K562 (cell line): Measurements from ENCODE around the gene UROD. TPM values are rescaled to one million over a fixed set of nuclear protein-coding genes. Genes with fewer than 3 reads are reported as not detected.

Experiments used
- ATAC-seq: fragments of 200-7000 bp; cut with Tn5 transposase; 3 replicates; pipeline ENCODE4 v1.9.1; 2020; ENCODE audit warnings: moderate library complexity
- BruUV-seq: library from RNA; stranded (reverse); fragments of 400-500 nt; replicated peaks from 2 replicates; lab custom pipeline; 2021; lab: Mats Ljungman, UMichigan
- CTCF ChIA-PET: fragments of 300-600 bp; formaldehyde crosslinking; extraction: SDS; loops from one replicate; lab custom pipeline; 2021; ENCODE audit warnings: low intra/inter-chr PET ratio; lab: Yijun Ruan, JAX
- POLR2A ChIA-PET: fragments of 300-600, 350-650 bp; sonication (Branson Sonifier 250); formaldehyde crosslinking; extraction: SDS; loops from one replicate; lab custom pipeline; 2021; ENCODE audit warnings: antibody characterized with exemption, inconsistent platforms; lab: Yijun Ruan, JAX
- DNase-seq, 4 experiments: peaks; one replicate each; pipeline versions ENCODE4 v3.0.0 to v3.0.0-alpha.2; 2011 to 2018; ENCODE audit warnings: low spot score in 3 of 4, mixed read lengths in 3 of 4; ENCODE audit errors: extremely low read depth in 1 of 4
- FAIRE-seq: peaks from 2 replicates; lab custom pipeline; 2011; peaks lifted over from hg19 to GRCh38; lab: Jason Lieb, UNC
- H2AFZ ChIP-seq: 2 replicates; pipeline ENCODE4 v1.6.0; 2011; ENCODE audit warnings: low read depth, low read length, control low read depth, inconsistent platforms
- H3K27ac ChIP-seq: fragments of 200-600 bp; 3 replicates; pipeline ENCODE4 v1.8.0; 2011; ENCODE audit warnings: low read depth, mild to moderate bottlenecking, control low read depth, inconsistent platforms, low read length, moderate library complexity, mixed read lengths; ENCODE audit errors: extremely low read depth
- H3K27me3 ChIP-seq, 2 experiments: fragments of 300-600 bp in 1 of 2; 2 replicates in 1 of 2; 3 replicates in 1 of 2; pipeline versions ENCODE4 v1.6.0 to v1.8.0; 2011; ENCODE audit warnings: inconsistent platforms in 2 of 2, low read length in 2 of 2, mild to moderate bottlenecking in 1 of 2, mixed read lengths in 1 of 2, moderate library complexity in 1 of 2; ENCODE audit not compliant: control insufficient read depth in 2 of 2, insufficient read depth in 2 of 2
- H3K36me3 ChIP-seq: fragments of 300-600 bp; 3 replicates; pipeline ENCODE4 v1.8.0; 2011; ENCODE audit warnings: mild to moderate bottlenecking, low read length, inconsistent platforms; ENCODE audit not compliant: control insufficient read depth, insufficient read depth
- H3K4me1 ChIP-seq, 2 experiments: fragments of 200-600 bp in 1 of 2; replicated peaks in 1 of 2; 2 replicates in 1 of 2; 3 replicates in 1 of 2; pipeline versions ENCODE4 v1.5.1 to v1.8.0; 2011; ENCODE audit warnings: inconsistent platforms in 2 of 2, low read length in 2 of 2, mild to moderate bottlenecking in 1 of 2, mixed read lengths in 1 of 2, moderate library complexity in 1 of 2; ENCODE audit not compliant: control insufficient read depth in 2 of 2, insufficient read depth in 2 of 2
- H3K4me2 ChIP-seq: 2 replicates; pipeline ENCODE4 v1.6.1; 2011; ENCODE audit warnings: low read length, control low read depth, inconsistent platforms, mixed read lengths; ENCODE audit not compliant: insufficient read depth
- H3K4me3 ChIP-seq: fragments of 200-600 bp; sonication (generic), shearing (Covaris generic); 2 replicates; pipeline ENCODE4 v1.5.1; 2016; ENCODE audit warnings: control low read depth, inconsistent platforms
- H3K79me2 ChIP-seq: fragments of 200-600 bp; 3 replicates; pipeline ENCODE4 v1.8.0; 2011; ENCODE audit warnings: low read length, inconsistent platforms; ENCODE audit not compliant: control insufficient read depth, insufficient read depth
- H3K9ac ChIP-seq, 2 experiments: 2 replicates each; pipeline versions ENCODE4 v1.6.0 to v1.6.1; 2011; ENCODE audit warnings: low read depth in 2 of 2, low read length in 2 of 2, control low read depth in 1 of 2, inconsistent platforms in 1 of 2, mild to moderate bottlenecking in 1 of 2, mixed read lengths in 1 of 2; ENCODE audit not compliant: insufficient read depth in 1 of 2
- H3K9me1 ChIP-seq: one replicate; pipeline ENCODE4 v1.6.0; 2011; ENCODE audit warnings: inconsistent platforms, mild to moderate bottlenecking, low read length, moderate library complexity; ENCODE audit not compliant: control insufficient read depth, insufficient read depth
- H3K9me3 ChIP-seq: replicated peaks from 2 replicates; pipeline ENCODE4 v1.5.1; 2011; ENCODE audit warnings: low read depth, low read length, inconsistent platforms; ENCODE audit not compliant: control insufficient read depth, insufficient read depth
- H4K20me1 ChIP-seq: replicated peaks from 2 replicates; pipeline ENCODE4 v1.6.1; 2011; ENCODE audit warnings: low read length, inconsistent platforms, mixed read lengths; ENCODE audit not compliant: control insufficient read depth, insufficient read depth
- CLOCK ChIP-seq: fragments of 250-450 bp; sonication (Bioruptor Pico); IDR thresholded peaks from 2 replicates; pipeline ENCODE4 v1.4.0; 2020; ENCODE audit warnings: mild to moderate bottlenecking, moderate library complexity, borderline replicate concordance
- MLX ChIP-seq, 2 experiments: fragments of 450-650 bp in 1 of 2; sonication (generic) in 1 of 2; formaldehyde crosslinking; conservative IDR thresholded peaks; 2 replicates each; pipeline versions ENCODE4 v1.4.0 to v1.8.1; 2020 to 2022; ENCODE audit warnings: mild to moderate bottlenecking in 1 of 2, missing genetic modification reagents in 1 of 2
- ZNF184 ChIP-seq: sonication (generic); formaldehyde crosslinking; IDR thresholded peaks from 2 replicates; pipeline ENCODE4 v1.5.0; 2020; ENCODE audit warnings: missing genetic modification reagents
- ZNF277 ChIP-seq: fragments of 250-450 bp; sonication (Bioruptor Pico); IDR thresholded peaks from 2 replicates; pipeline ENCODE4 v1.8.0; 2022; ENCODE audit warnings: inconsistent platforms, mild to moderate bottlenecking, moderate library complexity, borderline replicate concordance
- ZNF444 ChIP-seq: fragments of 250-450 bp; sonication (Bioruptor Pico); IDR thresholded peaks from 2 replicates; pipeline ENCODE4 v1.4.0; 2020; ENCODE audit warnings: mild to moderate bottlenecking, moderate library complexity
- WGBS: fragments of 100-300 bp; shearing (Covaris generic); methylation state at CpG from one replicate; pipeline ENCODE4 v1.1.6; 2016; ENCODE audit warnings: low coverage, mixed read lengths; ENCODE audit not compliant: insufficient coverage; ENCODE audit errors: missing lambda C conversion rate; 5-methylcytosine and 5-hydroxymethylcytosine counted together
- in situ Hi-C: fragments of 300-500 bp; cut with MboI; formaldehyde crosslinking; loops from 4 replicates; pipeline ENCODE4 v1.15.0; 2018; ENCODE audit warnings: inconsistent platforms, mixed read lengths
- intact Hi-C: fragments of 100-400 bp; cut with micrococcal nuclease; formaldehyde crosslinking; loops from 2 replicates; pipeline ENCODE4 v1.14.2; 2022
- polyA plus RNA-seq, 8 experiments: library from polyadenylated mRNA; depleted of rRNA in 4 of 8; stranded (reverse) in 5 of 8; unstranded in 3 of 8; fragments of >200 nt; fragmentation: Nextera tagmentation in 2 of 8; fragmentation: Illumina TruSeq in 1 of 8; extraction: Ambion mirVana in 2 of 8; extraction: Trizol in 1 of 8; gene quantifications; 2 replicates each; pipeline versions ENCODE4 v1.2.1 to v1.2.3, GENCODE V29; 2011 to 2014; ENCODE audit warnings: inconsistent platforms in 1 of 8, missing spikeins in 1 of 8
- total RNA-seq, 7 experiments: library from RNA; depleted of rRNA in 6 of 7; stranded (reverse); fragments of >200 nt in 6 of 7; fragmentation: Illumina TruSeq in 2 of 7; extraction: Trizol in 2 of 7; gene quantifications; 2 replicates each; pipeline versions ENCODE4 v1.2.1 to v1.2.3, GENCODE V29; 2011 to 2021; ENCODE audit warnings: low replicate concordance in 1 of 7

Gene UROD
- total and polyA plus RNA-seq, 9 of the 15 experiments (the other 6 are each of a cell fraction or from before 2014, with no cell fraction given): 533 to 2,933 (median 1,100) TPM

GRCh38 chr1:44973645-44974044, 38.4 kb upstream of the UROD start (continued):
- no peak for TF ChIP-seq MLX (CRISPR knock-in tag; conservative IDR thresholded peaks at IDR 0.05)

GRCh38 chr1:44976252-44976651, 35.8 kb upstream of the UROD start:
- Histone ChIP-seq H3K4me2 (no peak overlapping the region), H3K9me1 (no peaks in the 10 kb centered on the region), H2AFZ (no peak overlapping the region), H3K79me2 (peaks cover 17% of the 10 kb centered on the region; the same call in 2 of the 3 replicates), H4K20me1 (no peaks in the 10 kb centered on the region), H3K4me1 (no peaks in the 10 kb centered on the region), H3K27ac (no peak overlapping the region), H3K9me3 (0 out of 2 replicates have a peak, but pooled peaks cover 2% of the 10 kb centered on the region), H3K9ac (no peak overlapping the region), H3K27me3 (no peaks in the 10 kb centered on the region), H3K4me3 (no peak overlapping the region), H3K36me3 (peaks cover 89% of the 10 kb centered on the region)
- no peak for ATAC-seq
- intact Hi-C loops (no loop called here), in situ Hi-C loops (no loop called here)
- no peak for DNase-seq
- TF ChIP-seq ZNF184 (CRISPR knock-in tag) (peak; percentile 51; the same call in 1 of the 2 replicates), ZNF277 (CRISPR knock-in tag) (no peak), CLOCK (CRISPR knock-in tag) (no peak), ZNF444 (CRISPR knock-in tag) (no peak)
- 98% methylated on average over 2 of the region's 2 CpGs for WGBS
- CTCF ChIA-PET: no interaction called here
- POLR2A ChIA-PET: interaction anchor here (2.8 kb wide), 1 partner anchor 10 kb away, joined by 9 read pairs; the partner anchor contains the start of gene EIF2B3
- FAIRE-seq: no peak
- BruUV-seq: no TSS peak
